Suprapubic skin (tissue), 4 donors: ENCODE data around the gene APBB3.

ENCODE experiments used
- CTCF ChIP-seq, 2 donors: fragments of 200-600 bp in 1 of 2; fragments of 450-650 bp in 1 of 2; sonication (generic) in 1 of 2; IDR thresholded peaks; one replicate each; pipeline ENCODE4 v1.5.1; 2016 to 2019; ENCODE audit warnings: antibody characterized with exemption in 2 of 2, mild to moderate bottlenecking in 1 of 2, moderate library complexity in 1 of 2
- EP300 ChIP-seq: sonication (generic); formaldehyde crosslinking; IDR thresholded peaks from one replicate; pipeline ENCODE4 v1.6.1; 2017; ENCODE audit warnings: antibody characterized with exemption
- POLR2A ChIP-seq, 2 donors: fragments of 450-650 bp; IDR thresholded peaks; one replicate each; pipeline ENCODE4 v1.6.1; 2017; ENCODE audit warnings: antibody characterized with exemption in 2 of 2, mild to moderate bottlenecking in 2 of 2, moderate library complexity in 2 of 2
- POLR2AphosphoS5 ChIP-seq, 3 donors: sonication (generic); formaldehyde crosslinking; IDR thresholded peaks; one replicate each; pipeline ENCODE4 v1.6.1; 2017; ENCODE audit warnings: antibody characterized with exemption in 3 of 3

- TF ChIP-seq CTCF (IDR thresholded peaks at IDR 0.05) (no peak), POLR2AphosphoS5 (IDR thresholded peaks at IDR 0.05) (no peak), POLR2A (IDR thresholded peaks at IDR 0.05) (no peak), EP300 (no peak)
Measured at GRCh38 chr5:140594169-140594568, 29.8 kb upstream of the APBB3 start.
